Skin epidermis (tissue), 12 donors: ENCODE measurements around the gene MRPL10.

ENCODE experiments used
- H3K27ac ChIP-seq, 21 experiments: fragments of 200-600 bp; sonication (generic) in 11 of 21; one replicate each; pipeline ENCODE4 v1.5.0; 2020; ENCODE audit warnings: mild to moderate bottlenecking in 3 of 21, inconsistent platforms in 2 of 21, moderate library complexity in 2 of 21
- H3K4me3 ChIP-seq, 7 experiments: fragments of 200-600 bp; sonication (generic) in 2 of 7; one replicate each; pipeline ENCODE4 v1.5.0; 2020; ENCODE audit warnings: inconsistent platforms in 2 of 7, mild to moderate bottlenecking in 2 of 7, moderate library complexity in 1 of 7

The MRPL10 gene

GRCh38 chr17:47841488-47842291 lies 10.3 kb upstream of the MRPL10 start:
- peak overlapping the region in 5 of 7 experiments; percentile 43 to 79 (median 75) for H3K4me3 ChIP-seq
- peak overlapping the region in 19 of 21 experiments; percentile 26 to 86 (median 77) for H3K27ac ChIP-seq

GRCh38 chr17:47840742-47841487 lies 9.6 kb upstream of the MRPL10 start, which contains the start of gene SCRN2:
TSS of gene SCRN2 (minus strand) at chr17:47841273. CDS start at chr17:47840843, 430 bp downstream.
- peak within 1 kb of the TSS; percentile 8 to 86 (median 77) for H3K27ac ChIP-seq
- H3K4me3 ChIP-seq, result peak within 1 kb of the TSS; percentile 43 to 81 (median 76)

GRCh38 chr17:47840001-47840741 lies 8.8 kb upstream of the MRPL10 start:
- peak overlapping the region in 19 of 21 experiments; percentile 8 to 86 (median 77) for H3K27ac ChIP-seq

GRCh38 chr17:47839071-47839470 lies 7.7 kb upstream of the MRPL10 start:
- H3K4me3 ChIP-seq, result no peak overlapping the region
- no peak overlapping the region for H3K27ac ChIP-seq

More at GRCh38 chr17:47840001-47840741, 8.8 kb upstream of the MRPL10 start:
- H3K4me3 ChIP-seq, result peak overlapping the region; percentile 43 to 81 (median 76)

- H3K4me3 ChIP-seq, result no peak overlapping the region
- H3K27ac ChIP-seq, result no peak overlapping the region
These were observed 7.3 kb upstream of the MRPL10 start for GRCh38 chr17:47838636-47839035.

- H3K4me3 ChIP-seq, result no peak overlapping the region
- H3K27ac ChIP-seq, result peak overlapping the region in 2 of 21 experiments; percentile 3 to 12
These were observed 6.2 kb upstream of the MRPL10 start for GRCh38 chr17:47837401-47838039.

- no peak overlapping the region for H3K4me3 ChIP-seq
- H3K27ac ChIP-seq, result no peak overlapping the region
These were observed 5.3 kb upstream of the MRPL10 start for GRCh38 chr17:47836601-47837000.

GRCh38 chr17:47834756-47835155 lies 3.4 kb upstream of the MRPL10 start:
- Histone ChIP-seq H3K27ac (peak overlapping the region in 7 of 21 experiments; percentile 23 to 74 (median 34)), H3K4me3 (no peak overlapping the region)

GRCh38 chr17:47831934-47832327 lies 590 bp upstream of the MRPL10 start:
- Histone ChIP-seq H3K27ac (peak overlapping the region in 17 of 21 experiments; percentile 35 to 89 (median 82)), H3K4me3 (peak overlapping the region; percentile 67 to 91 (median 72))

GRCh38 chr17:47830396-47831002 lies 842 bp downstream of the MRPL10 start:
- peak overlapping the region in 19 of 21 experiments; percentile 32 to 89 (median 82) for H3K27ac ChIP-seq

GRCh38 chr17:47829870-47830269 lies 1.5 kb downstream of the MRPL10 start:
- Histone ChIP-seq H3K4me3 (no peak overlapping the region), H3K27ac (peak overlapping the region in 7 of 21 experiments; percentile 32 to 89 (median 83))

More at GRCh38 chr17:47830396-47831002, 842 bp downstream of the MRPL10 start:
- peak overlapping the region; percentile 67 to 91 (median 72) for H3K4me3 ChIP-seq

GRCh38 chr17:47823519-47823918 lies 7.8 kb downstream of the MRPL10 start:
- no peak overlapping the region for H3K27ac ChIP-seq

GRCh38 chr17:47822785-47823184 lies 8.6 kb downstream of the MRPL10 start:
- Histone ChIP-seq H3K4me3 (no peak overlapping the region), H3K27ac (peak overlapping the region in 1 of 21 experiments; percentile 76)

More at GRCh38 chr17:47823519-47823918, 7.8 kb downstream of the MRPL10 start:
- no peak overlapping the region for H3K4me3 ChIP-seq

- Histone ChIP-seq H3K4me3 (peak within 1 kb of the TSS; percentile 33 to 52 (median 50)), H3K27ac (peak within 1 kb of the TSS in 18 of 21 experiments; percentile 17 to 83 (median 63))
These were observed 9.6 kb downstream of the MRPL10 start, which contains the start of gene OSBPL7 for GRCh38 chr17:47821424-47822391. TSS of gene OSBPL7 (minus strand) at chr17:47821794. CDS start at chr17:47820278, 1,516 bp downstream.

- peak overlapping the region in 17 of 21 experiments; percentile 14 to 83 (median 63) for H3K27ac ChIP-seq
- H3K4me3 ChIP-seq, result peak overlapping the region; percentile 33 to 52 (median 50)
These were observed 10.3 kb downstream of the MRPL10 start for GRCh38 chr17:47821031-47821423.

GRCh38 chr17:47820033-47820789 lies 11.1 kb downstream of the MRPL10 start:
- H3K27ac ChIP-seq, result peak overlapping the region in 2 of 21 experiments; percentile 66 to 72
- H3K4me3 ChIP-seq, result peak overlapping the region in 1 of 7 experiments; percentile 50
